ENCODE results near the gene CA10.

CA10 gene

DNA sequence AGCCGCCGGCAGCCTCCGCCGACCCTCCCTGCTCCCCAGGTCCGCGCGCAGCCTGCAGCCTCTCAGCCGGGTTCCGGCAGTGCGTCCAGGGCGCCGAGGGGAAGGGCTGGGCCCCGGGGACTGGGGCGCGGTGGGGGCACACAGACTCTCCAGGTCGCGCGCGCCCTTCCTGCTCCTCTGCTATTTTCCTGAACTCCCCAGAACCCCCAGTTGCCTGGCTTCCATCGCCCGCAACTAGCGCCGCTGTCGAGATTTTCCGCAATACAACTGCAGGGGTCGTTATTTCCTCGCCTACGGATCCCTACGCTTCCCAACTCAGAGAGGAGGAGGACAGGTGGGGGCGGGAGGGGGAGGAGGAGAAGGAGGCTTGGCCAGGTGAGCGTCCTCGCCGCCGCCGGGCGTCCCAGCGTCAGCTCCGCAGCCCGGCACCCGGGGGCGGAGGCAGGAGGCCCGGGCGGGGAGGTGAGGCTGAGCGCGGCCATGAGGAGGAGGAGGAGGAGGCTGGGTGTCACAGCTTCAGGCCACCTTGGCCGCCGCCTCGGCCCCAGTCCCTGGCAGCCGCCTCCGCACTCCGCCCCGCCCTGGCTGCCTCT, at the start of gene CA10:
TSS of gene CA10 (minus strand) at position 265 of the 593 bp plus-strand sequence.
- DNase-seq = no peak

GRCh38 chr17:52207796-52208195, 49.3 kb upstream of the CA10 start:
- DNase-seq = no peak

- DNase-seq = no peak
Measured at GRCh38 chr17:52202520-52203080, 44.1 kb upstream of the CA10 start.

DNA sequence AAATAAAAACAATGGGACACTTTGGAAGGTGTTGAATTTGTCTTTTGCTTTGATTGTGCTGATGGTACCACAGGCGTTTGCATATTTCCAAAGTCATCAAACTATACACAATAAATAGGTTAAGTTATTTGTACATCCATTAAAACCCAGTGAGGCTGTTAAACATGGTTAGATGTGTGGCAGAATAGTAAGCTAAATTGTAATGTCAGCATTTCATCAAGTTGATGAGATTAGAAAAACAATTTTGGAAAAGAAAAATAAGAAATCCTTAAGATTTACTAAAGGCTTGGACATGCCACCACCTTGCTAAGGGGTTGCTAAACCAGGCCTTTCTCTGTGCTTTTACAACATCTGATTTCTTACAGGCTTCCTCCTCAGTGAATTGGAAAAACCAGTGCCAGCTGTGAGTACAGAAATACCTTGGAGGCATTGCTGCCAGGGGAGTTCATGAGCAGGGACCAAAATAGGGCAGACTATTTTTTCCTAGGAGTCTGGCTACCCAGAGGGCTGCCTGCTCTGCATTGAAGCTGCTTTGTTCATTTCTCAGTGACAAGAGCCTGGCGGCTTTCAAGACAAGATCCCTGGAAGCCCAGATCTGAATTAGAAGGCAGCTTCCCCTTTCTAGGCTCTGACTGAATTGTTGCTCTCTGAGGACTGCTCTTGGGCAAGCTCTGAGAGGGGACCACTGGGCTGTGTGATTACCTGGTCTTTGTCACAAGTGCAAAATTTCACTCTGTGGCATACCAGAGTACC, 43.4 kb upstream of the CA10 start:
- DNase-seq = no peak

GRCh38 chr17:52191491-52191890, 33.0 kb upstream of the CA10 start:
- DNase-seq = no peak

- no peak for DNase-seq
Measured at GRCh38 chr17:52181782-52182181, 23.3 kb upstream of the CA10 start.

- no peak for DNase-seq
Measured at GRCh38 chr17:52178012-52178411, 19.5 kb upstream of the CA10 start.

DNA sequence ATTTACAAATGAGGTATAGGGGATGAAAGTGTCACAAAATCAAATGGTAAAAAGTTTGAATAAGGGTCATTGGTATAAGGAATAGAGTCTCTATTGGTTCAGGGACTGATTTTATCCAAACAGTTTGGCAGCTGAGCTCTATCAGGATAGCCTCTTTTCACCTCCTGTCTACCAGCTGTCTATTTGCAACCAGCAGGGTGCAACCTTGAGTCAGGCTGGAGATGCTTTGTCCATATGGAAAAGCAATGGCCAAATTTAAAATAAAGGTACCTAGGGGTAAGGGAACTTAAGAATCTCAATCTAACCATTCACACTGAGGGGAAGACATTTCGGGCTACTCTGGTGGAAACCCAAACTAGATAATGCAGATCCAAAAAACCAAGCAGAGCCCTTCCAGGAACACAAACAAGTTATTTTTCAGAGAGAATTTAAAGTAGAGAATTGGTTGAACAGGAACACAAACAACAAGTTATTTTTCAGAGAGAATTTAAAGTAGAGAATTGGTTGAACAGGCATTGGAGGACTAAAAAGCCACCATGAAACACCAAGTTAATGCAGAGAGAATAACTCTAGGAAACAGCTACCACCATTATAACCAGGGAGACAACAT, 12.6 kb upstream of the CA10 start:
- no peak for DNase-seq

DNA sequence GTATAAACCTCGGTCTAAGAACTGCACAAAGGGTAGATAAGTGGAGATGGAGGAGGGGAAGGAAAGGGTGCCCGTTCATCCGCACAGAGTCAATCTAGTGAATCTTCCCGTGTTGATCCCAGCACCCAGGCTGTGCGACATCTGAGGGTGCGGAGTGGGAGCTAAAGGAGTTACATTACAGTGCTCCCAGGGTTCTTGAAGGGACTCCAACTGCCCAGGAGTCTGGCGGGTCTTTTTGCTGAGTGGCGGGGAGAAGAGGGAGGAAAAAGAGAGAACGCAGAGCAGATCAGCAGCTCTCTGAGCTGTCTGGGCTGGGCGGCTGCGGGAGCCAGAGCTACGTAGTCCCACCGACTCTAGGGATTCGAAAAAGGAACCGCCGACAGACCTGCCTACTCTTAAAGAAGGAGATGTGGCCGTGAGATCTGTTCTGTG, 1.6 kb upstream of the CA10 start:
- no peak for DNase-seq

GRCh38 chr17:52159246-52160135, 977 bp upstream of the CA10 start:
- DNase-seq = no peak

DNA sequence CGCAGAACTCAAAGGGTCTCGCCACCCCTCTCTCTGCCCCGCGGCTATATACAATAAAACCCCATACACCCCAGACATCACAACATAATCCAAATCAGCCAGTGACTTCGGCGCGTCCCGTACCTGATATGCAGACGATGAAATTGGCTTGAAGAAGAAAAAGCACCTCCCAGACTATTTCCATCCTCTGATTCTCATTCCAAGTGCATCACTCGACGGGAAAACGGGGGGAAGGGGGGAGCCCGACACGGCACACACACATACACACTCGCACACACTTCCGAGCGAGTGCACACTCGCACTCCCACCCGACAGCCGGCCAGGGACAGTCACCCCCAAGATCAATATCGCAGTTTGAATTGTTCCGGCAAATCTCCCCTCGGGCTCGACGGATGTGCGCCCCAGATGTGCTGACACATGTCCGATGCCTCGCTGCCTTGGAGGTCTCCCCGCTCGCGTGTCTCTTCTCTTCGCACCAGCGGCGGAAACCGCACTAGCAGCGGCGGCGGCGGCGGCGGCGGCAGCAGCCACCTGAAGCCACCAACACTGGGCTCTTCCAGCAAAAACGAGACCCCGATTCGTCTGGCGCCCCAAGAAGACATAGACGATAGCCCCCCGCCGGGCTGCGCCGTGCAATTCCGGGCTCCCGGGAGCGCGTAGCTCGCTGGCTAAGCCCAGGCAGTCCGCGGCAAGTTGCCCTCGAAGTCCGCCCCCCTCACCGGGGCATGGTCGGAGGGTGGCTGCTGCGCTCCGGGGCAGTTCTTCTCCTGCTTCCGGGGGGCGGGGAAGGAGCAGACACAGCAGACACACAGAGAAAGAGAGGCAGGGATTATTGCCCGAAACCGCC, 688 bp downstream of the CA10 start:
- DNase-seq = no peak

- DNase-seq = no peak
Measured at GRCh38 chr17:52156576-52157570, 1.6 kb downstream of the CA10 start.

DNA sequence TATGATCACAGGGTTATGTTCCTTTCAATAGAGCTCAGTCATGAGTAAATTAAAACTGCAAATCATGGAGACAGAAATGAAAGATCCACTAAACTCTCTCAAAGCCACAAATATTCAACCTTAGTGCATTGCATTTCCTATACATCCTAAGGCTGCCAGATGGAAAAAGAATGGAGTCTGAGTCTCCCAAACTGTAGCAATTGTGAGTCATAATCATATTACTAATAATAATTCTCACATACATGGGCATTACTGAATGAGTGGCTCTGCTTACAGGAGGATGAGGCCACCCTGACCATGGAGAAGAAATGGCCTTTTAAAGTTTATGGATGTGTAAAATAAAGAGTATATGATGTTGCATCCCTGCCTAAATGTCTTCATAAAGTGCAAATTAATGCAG, 3.2 kb downstream of the CA10 start:
- no peak for DNase-seq

- no peak for DNase-seq
Measured at GRCh38 chr17:52154466-52154865, 4.0 kb downstream of the CA10 start.

- no peak for DNase-seq
Measured at GRCh38 chr17:52150935-52151334, 7.6 kb downstream of the CA10 start.

DNA sequence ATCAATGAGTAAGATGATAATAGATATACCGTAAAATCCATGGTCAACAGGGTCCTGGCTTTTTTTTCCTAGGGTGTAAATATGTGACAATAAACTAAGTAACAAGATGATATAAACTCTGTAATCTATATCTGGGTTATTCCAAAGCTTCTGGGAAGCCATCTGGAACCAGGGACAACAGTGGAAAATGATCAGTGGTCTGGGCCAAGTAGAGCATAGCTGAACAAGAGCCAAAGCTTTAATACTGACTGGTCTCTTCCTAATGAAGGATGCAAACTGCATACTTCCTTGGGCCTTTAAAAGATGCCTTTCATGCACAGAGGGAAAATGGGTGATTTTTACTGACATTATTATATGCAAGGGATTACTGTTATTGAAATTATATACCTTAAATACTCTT, 8.9 kb downstream of the CA10 start:
- DNase-seq = no peak

- DNase-seq = no peak
Measured at GRCh38 chr17:52148969-52149351, 9.6 kb downstream of the CA10 start.

DNA sequence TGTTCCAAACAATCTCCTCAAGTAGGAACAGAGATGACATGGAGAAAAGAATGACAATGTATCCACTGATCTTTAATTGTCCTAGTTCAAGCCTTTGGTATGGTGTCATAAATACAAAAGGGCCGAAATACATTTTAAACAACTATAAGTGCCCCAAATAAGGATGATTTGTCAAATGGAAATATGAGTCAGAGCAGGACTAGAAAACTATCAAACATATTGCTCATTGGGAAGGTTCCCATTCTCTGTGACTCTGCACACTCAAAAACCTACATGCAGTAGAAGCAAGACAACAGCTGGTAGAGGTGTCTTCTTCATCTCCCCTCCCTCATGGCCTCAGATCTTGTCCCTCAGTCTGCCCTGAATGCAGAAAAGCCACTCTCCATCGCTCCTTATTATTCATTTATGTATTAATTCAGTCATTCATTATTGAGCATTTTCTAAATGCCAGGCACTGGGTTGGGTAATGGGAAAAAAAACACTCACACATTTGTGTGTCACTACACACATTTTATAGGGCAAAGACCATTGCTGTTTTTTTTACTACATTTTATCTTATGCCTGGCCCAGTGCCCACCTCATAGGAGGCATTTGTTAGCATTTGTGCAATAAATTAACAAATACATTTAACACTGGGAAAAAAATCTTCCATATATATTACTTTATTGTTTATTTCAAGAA, 10.1 kb downstream of the CA10 start:
- no peak for DNase-seq

- no peak for DNase-seq
Measured at GRCh38 chr17:52147872-52148271, 10.6 kb downstream of the CA10 start.

DNA sequence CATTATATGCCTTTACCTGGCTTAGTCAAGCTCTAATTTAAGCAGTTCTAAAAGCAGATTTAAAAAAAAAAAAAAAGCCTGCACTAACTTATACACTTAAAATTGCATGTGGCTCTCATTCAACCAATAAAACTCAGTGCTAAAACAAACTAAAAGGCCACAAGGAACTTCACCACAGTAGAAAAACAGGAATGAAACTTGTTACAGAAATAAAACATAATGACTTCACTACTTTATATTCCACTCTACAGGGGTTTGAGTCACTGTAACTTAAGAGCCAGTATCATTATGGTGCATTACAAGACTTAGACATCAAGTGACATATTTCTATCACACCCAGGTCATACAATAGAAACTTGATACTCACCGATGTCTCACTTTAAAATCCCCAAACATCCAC, 11.1 kb downstream of the CA10 start:
- no peak for DNase-seq
